GM18520 (cell line): ENCODE data around the gene PDZD7.

Experiments
- ATAC-seq: cut with Tn5 transposase; IDR thresholded peaks from one replicate; pipeline ENCODE4 v1.9.1; 2021; ENCODE audit not compliant: unreplicated experiment

The PDZD7 gene

DNA sequence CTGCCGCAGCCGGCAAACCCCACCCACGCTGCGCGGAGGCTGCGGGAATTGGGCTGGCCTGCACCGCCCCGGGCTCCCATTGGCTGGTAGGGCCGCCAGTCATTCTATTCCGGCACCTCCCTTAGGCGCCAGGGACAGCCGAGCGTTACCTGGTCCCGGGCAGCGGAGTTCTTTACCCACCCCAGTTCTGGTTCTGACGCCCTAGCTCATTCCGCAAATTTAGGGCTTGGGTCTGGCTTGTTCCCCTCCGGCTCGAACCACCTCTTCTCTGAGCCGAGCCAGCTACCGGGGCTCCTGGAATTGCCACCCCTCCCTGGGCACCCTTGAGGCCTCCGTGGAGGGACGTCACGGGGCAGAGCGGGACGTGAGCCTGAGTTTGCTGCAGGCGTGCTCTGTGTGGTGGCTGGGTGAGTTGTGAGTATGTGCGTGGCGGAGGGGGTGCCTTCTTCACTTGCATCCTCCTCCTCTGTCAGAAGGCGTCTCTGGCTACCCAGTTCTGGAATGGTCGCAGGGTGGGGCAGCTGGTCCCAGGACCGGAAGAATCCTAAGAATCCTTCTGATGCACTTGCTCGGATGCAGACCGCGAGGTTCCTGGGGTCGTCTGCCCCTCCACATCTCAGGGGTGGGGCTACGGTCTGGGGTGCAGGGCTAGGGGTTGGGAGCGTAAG lies at the start of gene PDZD7, which contains the start of gene SFXN3:
TSS of gene PDZD7 (minus strand) at position 2 of the 668 bp plus-strand sequence. CDS start 910 bp downstream, outside the sequence.
TSS of gene SFXN3 (plus strand) at position 107 of the 668 bp plus-strand sequence. CDS start 3,461 bp downstream, outside the sequence.
- ATAC-seq = peak; percentile 87

DNA sequence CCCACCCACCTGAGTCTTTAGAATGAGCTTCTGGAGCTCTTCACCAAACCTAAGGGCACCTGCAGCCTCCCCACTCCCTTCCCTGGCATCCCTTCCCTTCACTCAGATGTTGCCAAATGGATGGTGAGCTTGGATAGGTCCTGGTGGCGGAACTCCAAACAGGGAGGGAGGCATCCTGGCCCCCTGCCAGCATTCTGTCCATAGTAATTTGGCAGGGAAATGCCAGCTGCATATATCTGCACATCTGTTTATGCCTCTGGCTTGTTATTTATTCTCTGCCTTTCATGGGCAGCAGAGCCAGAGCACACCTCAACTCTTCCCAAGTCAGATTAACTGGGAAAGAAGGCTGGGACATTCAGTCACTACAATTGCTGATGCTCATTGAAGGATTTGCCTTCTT lies 48.9 kb upstream of the PDZD7 start:
- no peak for ATAC-seq

DNA sequence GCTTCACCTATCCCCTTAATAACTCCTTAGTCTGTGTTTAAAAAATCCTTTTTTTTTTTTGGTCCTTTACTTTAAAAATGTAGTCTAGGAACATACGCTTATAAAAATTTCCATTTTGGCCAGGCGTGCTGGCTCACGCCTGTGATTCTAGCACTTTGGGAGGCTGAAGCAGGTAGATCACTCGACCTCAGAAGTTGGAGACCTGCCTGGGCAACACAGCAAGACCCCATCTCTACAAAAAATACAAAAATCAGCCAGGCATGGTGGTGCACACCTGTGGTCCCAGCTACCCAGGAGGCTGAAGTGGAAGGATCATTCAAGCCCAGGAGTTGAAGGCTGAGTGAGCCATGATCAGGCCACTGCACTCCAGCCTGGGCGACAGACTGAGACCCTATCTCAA lies 45.7 kb upstream of the PDZD7 start:
- no peak for ATAC-seq

DNA sequence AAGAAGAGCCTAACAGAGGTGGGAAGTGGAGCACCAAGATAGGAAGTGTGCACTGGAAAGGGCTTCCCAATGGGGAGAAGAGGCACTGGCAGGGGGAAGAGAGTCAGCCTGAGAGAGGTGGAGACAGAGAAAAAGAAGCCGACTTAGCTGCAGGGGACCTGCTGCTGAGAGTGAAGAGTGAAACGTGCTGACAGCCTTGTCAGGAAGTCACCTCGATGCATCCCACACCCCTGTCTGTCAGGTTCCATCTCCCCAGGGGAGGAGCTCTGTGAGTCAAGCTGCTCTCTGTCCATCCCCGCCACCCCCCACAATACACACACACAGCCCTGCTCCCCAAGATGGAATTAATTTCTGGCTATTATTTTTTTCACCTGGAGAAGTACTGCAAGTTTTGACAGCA lies 44.8 kb upstream of the PDZD7 start:
- no peak for ATAC-seq

DNA sequence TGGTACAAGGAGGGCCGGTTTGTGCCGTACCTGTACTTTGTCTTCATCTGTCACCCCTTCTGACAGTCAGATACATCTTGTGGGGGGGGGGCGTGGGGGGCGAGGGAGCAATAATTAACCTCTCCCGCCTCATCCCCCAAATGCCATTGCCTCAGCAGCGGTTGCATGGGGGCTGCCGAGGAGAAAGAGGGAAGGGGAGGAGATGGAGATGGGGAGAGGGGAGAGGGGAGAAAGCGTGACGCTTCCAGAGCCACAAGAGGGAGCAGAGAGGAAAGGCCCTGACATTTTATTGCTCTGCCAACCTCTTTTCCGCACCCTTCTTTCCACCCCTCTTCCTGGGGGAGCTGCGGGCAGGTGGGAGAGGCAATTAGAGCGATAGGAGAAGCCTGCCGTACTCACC lies 42.7 kb upstream of the PDZD7 start:
- no peak for ATAC-seq

DNA sequence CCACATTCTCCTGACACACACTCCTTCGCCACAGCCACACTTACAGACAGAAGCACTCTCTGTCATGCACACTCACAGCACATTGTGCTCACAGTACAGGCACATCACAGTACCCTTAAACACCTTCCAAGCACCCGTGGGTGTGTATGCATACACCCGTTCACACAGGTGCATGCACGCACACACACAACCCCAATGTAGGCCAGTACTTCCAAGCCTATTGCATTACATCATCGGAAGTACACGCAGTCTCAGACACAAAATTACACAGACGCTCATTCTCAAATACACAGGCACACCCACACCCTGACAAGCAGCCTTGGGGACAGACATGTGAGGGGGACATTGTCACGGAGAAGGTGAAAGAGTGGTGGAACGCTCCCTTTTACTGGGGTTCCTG lies 42.0 kb upstream of the PDZD7 start:
- ATAC-seq = no peak

DNA sequence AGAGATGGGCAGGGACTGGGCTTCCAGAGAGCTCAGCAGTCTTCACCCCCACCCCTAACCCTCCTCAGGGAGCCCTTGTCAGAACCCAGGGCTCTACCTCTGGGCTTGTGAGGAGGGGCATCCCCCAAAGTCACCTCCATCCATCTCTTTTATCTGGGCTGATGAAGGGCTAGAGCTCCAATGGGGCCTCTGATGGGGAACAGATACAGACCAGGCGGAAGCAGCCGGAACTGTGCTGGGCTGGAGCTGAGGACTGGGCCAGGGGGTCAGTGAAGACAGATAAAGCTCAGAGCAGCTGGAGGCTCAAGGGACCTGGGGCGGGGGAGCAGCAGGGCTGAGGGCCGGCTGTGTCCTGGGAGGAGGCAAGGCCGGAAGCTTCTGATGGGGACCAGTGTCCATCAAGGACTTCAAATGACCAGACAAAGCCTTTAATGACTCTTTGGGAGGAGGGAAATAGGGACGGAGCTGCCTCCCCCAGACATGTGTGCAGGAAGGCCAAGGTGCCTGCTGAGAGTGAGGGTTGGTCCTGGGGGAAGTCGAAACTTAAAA lies 41.0 kb upstream of the PDZD7 start:
- ATAC-seq = no peak

DNA sequence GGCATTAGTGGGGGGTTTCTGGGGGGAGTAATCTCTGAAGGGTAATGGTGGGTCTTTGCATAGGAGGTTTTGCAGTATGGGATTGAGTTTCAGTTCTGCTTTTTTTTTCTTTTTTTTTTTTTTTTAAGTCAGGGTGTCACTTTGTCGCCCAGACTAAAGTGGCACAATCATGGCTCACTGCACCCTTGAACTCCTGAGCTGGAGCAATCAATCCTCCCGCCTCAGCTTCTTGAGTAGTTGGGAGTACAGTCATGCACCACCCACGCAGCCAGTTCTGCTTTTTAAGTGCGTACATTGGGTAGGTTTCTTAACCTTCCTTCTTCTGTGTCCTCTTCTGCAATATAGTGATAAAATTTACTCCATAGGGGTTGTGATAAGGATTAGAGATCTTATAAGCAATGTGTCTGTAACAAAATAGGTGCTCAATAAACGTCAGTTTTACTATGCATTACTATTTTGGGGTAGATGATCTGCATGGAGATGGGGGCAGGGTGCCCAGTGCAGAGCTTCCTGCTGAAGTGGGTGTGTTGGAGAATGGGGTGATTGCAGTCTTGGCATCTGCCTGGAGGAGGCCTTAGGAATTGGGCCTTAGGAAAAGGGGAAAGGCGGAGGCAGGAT lies 40.4 kb upstream of the PDZD7 start:
- no peak for ATAC-seq

DNA sequence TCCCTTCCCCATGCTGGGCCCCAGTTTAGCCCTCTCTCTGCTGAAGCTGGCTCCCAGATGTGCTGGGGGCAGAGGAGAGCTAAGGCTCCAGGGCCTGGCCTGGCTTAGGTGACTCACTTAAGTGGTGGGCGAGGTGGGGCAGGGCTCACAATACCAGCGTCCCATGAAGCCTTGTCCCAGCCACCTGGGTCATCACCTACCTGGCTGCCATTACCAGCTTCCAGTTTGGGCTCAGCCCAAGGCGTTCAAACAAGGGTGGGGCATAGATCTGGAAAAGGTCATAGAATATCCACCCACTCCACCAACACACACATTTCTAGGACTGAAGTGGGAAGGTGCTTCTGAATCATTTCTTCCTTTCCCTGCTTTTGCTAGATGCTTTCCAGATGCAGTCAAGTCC lies 39.2 kb upstream of the PDZD7 start:
- ATAC-seq = no peak

DNA sequence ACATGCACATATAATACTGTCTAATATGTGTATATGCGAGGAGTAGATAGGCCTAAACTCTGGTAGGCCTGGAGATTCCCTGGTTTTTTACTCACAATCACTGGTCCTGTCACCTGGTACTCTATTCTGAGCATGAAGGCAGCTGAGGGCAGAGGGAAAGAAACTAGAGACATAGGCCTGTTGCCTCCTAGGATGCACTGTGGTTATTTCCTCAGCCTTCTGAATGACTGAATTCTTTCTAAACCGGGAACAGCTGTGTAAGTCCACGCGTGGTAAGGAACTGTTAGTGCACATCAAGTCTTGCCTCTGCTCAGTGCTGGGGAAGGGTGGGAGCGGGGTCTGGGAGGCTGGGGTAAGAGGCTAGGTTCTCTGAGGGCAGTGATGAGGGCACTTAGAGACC lies 38.5 kb upstream of the PDZD7 start:
- no peak for ATAC-seq

DNA sequence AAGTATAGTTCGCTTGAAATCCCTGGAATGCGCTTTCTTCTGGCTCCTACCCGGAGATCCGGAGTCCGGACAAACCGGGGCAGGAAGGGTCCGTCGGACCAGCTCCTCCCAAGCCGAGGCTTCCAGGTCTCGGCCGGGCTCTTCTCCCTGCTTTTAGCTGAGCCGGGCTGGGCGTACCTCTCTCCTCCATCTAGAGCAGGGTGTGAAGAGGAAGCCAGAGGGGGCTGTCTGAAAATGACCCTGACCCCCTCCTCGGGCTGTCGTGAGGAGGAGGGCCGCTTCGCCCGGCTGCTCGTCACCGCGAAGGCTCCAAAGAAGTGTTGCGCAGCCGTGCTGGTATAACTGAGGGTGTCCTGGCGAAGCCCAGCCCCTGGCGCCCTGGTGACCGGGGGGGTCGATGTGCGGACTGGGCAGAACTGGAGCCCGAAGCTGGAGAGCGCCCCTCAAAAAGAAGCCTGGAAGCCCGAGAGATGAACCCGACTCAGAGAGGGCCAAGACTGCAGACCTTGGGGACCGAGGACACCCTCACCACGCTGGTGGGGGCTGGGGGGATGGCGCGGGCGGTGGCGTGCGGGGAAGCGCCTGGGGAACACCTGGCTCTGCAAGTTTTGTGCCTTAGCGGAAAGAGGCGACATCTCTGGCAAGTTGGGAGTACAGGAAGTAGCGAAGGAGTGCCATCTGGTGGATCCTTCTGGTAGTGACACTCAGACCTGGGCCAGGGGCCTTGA lies 36.6 kb upstream of the PDZD7 start:
- no peak for ATAC-seq

DNA sequence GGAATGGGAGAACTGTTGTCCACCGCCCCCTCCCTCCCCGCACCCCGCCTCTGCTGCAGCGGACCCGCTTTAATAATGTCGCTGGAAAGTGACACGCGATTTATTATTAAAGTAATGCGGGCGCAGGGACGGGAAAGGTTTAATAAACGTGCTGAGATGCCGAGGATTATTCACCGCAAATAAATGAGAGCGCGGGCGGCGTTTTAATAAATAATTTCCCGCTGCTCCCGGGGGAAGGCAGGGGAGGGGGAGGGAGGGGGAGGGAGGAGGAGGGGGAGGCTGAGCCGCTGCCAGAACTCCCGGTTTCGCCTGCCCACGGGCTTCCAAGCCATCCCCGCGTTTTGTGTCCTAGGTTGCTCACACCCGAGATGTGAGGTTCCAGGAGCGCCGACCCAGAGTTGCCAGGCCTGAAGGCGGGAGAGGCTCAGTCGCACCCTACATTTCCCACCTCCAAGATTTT lies 36.0 kb upstream of the PDZD7 start:
- ATAC-seq = no peak

DNA sequence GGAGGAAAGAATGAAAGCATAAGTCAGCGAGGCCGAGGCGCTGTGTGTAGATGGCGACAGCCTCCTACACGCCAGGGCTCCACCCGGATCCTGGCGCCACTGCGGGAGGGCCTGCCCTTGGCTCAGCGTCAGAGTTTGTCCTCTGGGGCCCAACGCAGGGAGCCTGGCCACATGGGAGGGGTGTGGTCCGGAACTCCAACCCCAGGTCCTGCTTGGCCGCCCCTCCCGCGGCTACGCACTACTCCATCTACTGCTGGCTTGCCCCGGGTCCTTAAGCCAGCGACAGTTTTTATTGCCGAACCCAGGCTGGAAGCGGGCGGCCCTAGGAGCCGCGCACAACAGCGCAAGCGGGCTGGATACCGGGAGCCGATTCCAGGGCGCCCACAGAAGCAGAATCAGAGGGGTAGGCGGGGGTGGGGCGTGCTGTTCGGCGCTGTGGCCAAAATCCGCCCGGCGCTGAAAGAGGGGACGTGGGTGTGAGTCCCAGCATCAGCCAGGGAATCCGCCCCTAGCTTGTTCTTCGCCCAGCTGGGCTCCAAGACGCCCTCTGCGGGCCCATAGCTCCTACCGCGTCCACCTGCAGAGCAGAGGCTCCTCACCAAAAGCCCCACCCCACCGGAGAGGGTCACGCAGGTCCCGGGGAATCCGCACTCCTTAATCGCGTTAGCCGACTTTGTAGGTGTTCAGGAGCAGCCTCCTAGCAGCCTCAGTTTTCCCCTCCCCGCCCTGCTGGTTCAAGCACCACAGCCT lies 35.4 kb upstream of the PDZD7 start:
- no peak for ATAC-seq

DNA sequence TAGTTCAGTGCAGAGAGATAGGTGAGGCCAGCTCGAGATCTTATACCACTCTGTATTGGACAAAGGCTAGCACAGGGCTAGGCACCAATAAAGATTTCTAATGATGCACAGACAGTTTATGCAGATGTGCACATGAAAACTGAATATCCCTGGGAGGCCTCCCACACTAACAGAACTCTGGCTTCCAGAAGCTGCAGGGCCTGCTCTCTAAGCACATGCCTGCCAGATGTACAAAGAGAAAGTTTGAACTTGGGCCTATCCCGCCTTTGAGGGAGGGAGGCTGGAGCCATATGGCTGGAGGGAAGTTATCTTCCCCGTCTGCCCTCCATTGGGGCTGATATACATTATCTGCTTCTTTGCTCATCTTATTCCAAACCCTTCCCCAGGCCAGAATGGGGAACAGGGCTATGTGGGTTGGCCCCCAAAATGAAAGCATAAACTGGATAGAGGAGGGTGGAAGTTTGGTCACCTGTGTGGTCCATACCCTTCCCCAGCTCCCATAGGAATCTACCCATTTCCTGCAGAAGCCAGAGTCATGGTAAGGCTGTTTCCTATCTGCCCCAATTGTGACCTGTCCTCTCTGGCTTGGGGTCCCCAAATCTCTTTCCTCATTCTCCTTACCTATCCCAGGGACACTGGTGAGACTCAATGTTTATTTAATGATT lies 34.7 kb upstream of the PDZD7 start:
- ATAC-seq = no peak

DNA sequence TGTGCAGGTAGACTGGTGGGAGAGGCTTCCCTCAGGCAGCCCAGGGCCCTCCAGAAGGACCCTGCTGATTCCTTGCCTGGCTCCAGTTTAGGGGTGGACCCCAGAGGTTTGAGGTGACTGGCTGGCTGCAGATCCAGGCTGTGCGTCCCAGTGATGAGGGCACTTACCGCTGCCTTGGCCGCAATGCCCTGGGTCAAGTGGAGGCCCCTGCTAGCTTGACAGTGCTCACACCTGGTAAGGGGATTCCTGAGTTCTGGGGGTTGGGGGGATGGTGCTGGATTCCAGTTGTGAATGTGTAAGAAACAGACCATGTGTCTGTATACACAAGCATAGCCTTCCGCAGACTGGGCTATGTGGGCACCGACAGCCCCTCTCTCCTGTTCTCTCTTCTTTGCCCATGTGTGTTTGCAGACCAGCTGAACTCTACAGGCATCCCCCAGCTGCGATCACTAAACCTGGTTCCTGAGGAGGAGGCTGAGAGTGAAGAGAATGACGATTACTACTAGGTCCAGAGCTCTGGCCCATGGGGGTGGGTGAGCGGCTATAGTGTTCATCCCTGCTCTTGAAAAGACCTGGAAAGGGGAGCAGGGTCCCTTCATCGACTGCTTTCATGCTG lies 33.6 kb upstream of the PDZD7 start:
- ATAC-seq = no peak

DNA sequence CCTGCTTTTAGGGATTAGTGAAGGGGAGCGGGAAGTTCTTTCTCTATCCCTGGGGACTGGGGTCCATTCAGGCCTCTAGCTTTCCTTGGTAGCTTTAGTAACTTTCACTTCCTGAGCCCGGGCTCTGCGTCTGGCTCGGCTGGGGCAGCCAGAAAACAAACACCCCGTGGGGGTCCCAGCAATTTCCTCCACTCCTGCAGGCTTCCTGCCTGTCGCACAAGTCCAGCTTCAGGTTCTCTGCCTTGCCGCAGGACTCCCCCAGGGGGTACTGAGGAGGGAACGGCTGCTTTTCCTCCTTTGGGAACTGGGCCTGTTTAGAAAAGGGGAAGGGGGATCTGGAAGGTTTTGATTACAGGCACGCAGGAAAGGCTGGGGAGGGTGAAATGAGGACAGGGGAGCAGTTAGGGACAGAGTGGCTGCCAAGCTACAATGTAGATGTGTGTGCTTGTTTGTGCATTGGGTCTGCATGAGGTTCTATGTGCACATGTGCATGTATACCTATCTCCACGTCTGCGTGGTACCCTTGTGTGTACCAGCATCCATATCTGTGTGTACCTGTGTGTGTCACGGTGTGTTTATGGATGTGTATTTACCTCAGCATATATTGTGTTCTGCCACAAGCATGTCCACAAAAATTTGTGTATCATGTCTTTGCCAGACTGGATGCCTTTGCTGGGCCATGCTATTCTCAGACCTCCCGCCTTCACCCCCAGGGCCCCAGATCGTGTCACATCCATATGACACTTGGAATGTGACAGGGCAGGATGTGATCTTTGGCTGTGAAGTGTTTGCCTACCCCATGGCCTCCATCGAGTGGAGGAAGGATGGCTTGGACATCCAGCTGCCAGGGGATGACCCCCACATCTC lies 32.9 kb upstream of the PDZD7 start:
- ATAC-seq = no peak

DNA sequence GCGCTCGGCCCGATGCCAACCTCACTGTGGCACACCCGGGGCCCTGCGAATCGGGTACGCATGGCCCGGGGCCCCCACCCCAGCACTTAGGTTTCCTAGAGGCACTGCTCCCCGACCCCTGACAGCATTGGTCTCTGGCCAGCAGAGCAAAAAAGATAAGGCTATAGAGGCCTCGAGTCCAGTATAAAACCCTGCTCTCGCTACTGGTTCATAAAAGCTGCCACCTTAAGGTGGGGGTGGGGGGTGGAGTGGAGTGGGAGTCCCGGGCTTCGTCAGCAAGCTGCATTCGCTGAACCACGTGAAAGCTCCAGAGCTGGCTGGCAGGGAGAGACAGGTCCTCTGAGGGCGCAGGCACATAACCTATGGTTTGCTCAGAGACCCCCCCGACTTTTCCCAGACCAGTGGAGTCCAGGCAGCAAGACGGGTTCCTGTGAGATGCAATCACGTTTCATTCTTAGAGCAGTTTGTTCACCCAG lies 32.2 kb upstream of the PDZD7 start:
- ATAC-seq = no peak

DNA sequence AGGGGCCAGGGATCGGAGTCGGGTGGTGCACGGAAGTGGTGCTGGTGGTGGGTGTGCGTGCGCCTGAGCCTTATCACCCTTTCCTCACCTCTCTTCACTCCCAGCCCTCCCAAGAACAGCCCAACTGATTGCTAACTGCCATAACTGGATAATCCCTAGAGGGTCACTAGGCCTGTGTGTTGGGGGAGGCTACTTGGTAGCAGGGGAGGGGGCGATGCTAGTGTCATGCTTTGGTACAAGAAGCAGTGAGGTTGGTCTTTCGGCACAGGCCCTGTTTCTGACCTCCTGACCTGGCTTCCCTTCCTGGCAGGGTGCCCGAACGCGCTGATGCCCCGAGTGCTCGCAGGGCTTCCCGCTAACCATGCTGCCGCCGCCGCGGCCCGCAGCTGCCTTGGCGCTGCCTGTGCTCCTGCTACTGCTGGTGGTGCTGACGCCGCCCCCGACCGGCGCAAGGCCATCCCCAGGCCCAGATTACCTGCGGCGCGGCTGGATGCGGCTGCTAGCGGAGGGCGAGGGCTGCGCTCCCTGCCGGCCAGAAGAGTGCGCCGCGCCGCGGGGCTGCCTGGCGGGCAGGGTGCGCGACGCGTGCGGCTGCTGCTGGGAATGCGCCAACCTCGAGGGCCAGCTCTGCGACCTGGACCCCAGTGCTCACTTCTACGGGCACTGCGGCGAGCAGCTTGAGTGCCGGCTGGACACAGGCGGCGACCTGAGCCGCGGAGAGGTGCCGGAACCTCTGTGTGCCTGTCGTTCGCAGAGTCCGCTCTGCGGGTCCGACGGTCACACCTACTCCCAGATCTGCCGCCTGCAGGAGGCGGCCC lies 31.5 kb upstream of the PDZD7 start:
- no peak for ATAC-seq
